Neural cell (in vitro differentiated cells): ENCODE results near the gene MEMO1.

Source experiments
- CTCF ChIP-seq: fragments of 450-650 bp; IDR thresholded peaks from 2 replicates; pipeline ENCODE4 v1.5.1; 2014; ENCODE audit warnings: antibody characterized with exemption, mild to moderate bottlenecking, moderate library complexity; ENCODE audit not compliant: poor library complexity, severe bottlenecking
- EP300 ChIP-seq: fragments of 450-650 bp; conservative IDR thresholded peaks from 2 replicates; pipeline ENCODE4 v1.6.1; 2014; ENCODE audit warnings: antibody characterized with exemption, mild to moderate bottlenecking, moderate library complexity; ENCODE audit not compliant: poor library complexity, severe bottlenecking
- EZH2 ChIP-seq: fragments of 200-600, 300-800 bp; shearing (Covaris generic), sonication (generic); IDR thresholded peaks from 2 replicates; pipeline ENCODE4 v1.6.1; 2014; ENCODE audit warnings: antibody characterized with exemption, low read length, borderline replicate concordance, mild to moderate bottlenecking; ENCODE audit not compliant: insufficient read depth, poor library complexity, severe bottlenecking
- POLR2AphosphoS5 ChIP-seq: IDR thresholded peaks from 2 replicates; pipeline ENCODE4 v1.6.1; 2012
- REST ChIP-seq: IDR thresholded peaks from 2 replicates; pipeline ENCODE4 v1.6.1; 2012; ENCODE audit warnings: borderline replicate concordance
- SMC3 ChIP-seq: fragments of 450-650 bp; conservative IDR thresholded peaks from 2 replicates; pipeline ENCODE4 v1.6.1; 2014; ENCODE audit warnings: antibody characterized with exemption, mild to moderate bottlenecking, moderate library complexity; ENCODE audit not compliant: poor library complexity

- TF ChIP-seq CTCF, result no peak
- TF ChIP-seq POLR2AphosphoS5, result no peak
- no peak for TF ChIP-seq EZH2
- TF ChIP-seq SMC3, result no peak
- no peak for TF ChIP-seq EP300
- no peak for TF ChIP-seq REST
Observed at GRCh38 chr2:31987454-31988220, 23.2 kb downstream of the MEMO1 start.
